Stimulated activated CD4-positive, alpha-beta T cell treated with anti-CD3 and anti-CD28 coated beads, TNF-alpha, amount 100 ng/mL, for 24 hours (primary cell): Measurements from ENCODE around the gene EPM2A.
"Not testable (repeated sequence)": the region's sequence is repeated elsewhere in the genome, so short reads cannot be mapped to it uniquely, and the experiment has no call there.

ENCODE experiments used
- DNase-seq, 3 experiments: peaks; one replicate each; pipeline ENCODE4 v3.0.0-alpha.2; 2020; ENCODE audit warnings: low read depth in 3 of 3

The EPM2A gene

DNA sequence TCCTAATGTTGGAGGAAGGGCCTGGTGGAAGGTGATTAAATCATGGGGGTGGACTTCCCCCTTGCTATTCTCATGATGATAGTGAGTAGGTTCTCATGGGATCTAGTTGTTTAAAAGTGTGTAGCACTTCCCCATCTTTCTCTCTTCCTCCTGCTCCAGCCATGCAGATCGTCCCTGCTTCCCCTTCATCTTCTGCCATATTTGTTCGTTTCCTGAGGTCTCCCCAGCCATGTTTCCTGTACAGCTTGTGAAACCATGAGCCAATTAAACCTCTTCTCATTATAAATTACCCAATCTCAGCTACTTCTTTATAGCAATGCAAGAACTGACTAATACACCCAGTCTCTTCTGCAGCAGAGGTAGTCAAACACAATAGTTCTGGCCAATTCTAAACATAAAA, 5.4 kb downstream of the EPM2A start:
- no peak for DNase-seq

GRCh38 chr6:145728444-145729385, 6.6 kb downstream of the EPM2A start:
- DNase-seq = no peak

- DNase-seq = no peak
Observed at GRCh38 chr6:145727817-145728388, 7.4 kb downstream of the EPM2A start.

GRCh38 chr6:145725570-145725969, 9.8 kb downstream of the EPM2A start:
- no peak for DNase-seq

GRCh38 chr6:145723646-145724045, 11.7 kb downstream of the EPM2A start:
- DNase-seq = no peak

DNA sequence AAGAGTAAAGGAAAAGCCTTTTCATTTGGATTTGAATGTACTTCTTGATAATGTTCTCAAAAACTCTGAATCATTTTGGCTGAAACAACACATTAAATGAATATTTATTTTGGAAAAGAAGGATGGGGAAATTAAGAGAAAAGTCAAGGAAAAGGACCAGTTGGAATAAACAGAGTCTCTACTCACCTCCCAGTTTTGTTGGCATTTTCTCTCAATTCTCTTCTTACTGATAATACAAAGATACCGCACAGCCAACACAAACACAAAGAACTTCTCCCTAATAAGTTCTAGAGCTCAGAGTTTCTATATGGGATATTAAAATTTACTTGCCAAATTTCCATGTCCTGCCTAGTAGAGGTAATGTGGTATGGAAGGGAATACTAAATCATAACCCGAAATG, 13.1 kb downstream of the EPM2A start:
- no peak for DNase-seq

DNA sequence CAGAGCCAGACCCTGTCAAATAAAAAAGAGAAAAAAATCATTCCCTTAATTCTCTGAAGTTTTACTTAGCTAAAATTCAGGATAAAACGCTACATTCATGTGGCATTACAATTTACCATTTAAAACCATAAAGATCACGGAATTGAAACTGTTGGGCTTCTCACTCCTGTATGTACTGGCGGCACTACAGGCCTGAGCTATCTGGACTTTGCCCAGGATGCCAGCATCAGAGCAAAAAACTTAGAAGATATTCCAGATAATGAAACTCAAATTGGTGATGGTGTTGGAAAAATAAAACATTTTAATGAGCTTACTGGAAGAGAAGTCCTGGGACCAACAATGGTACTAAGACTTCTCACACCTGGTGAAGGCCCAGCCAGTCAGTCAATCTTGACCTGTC, 14.2 kb downstream of the EPM2A start:
- DNase-seq = no peak

DNA sequence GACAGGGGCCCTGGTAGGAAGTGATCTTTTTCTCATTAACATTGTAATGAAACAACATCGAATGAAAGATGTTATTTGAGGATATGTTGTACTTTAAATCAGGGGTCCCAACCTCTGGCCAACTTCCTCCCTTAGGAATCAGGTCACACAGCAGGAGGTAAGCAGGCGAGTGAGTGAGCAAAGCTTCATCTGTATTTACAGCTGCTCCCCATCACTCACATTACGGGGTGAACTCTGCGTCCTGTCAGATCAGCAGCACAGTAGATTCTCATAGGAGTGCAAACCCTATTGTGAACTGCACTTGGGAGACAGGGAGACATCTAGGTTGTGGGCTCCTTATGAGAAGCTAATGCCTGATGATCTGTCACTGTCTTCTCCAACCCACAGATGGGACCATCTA, 19.9 kb downstream of the EPM2A start:
- DNase-seq = no peak

DNA sequence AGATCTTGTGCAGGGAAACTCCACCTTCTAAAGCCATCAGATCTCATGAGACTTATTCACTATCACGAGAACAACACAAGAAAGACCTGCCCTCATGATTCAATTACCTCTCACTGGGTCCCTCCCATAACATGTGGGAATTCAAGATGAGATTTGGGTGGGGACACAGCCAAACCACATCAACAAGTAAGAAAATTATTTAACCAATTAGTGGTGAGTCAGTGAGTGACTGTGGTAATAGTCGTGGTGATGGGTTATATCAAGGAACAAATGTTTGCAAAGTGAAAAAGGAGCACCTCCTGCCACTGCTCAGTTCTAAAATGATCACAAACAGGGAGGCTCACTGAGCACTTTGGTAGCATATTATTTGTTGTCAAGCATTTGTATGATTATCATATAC, 20.6 kb downstream of the EPM2A start:
- no peak for DNase-seq

GRCh38 chr6:145713773-145714172, 21.5 kb downstream of the EPM2A start:
- DNase-seq = no peak

DNA sequence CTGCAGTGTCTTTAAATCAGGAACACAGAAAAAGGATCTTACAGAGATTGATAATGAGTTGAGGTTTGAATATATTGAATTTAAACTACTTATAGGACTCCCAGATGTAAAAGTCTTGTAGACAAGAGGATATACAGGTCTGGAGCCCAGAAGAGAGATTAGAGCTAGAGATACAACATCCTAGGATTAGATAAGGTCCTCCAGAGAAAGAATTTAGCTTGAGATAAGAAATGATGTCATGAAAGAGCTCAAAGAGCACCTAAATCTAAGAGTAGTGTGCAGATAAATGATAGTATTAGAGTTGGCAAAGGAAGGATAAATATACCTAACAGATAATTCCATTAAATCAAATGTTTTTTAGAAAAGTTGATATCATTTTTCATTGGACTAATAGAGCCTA, 23.9 kb downstream of the EPM2A start:
- no peak for DNase-seq

DNA sequence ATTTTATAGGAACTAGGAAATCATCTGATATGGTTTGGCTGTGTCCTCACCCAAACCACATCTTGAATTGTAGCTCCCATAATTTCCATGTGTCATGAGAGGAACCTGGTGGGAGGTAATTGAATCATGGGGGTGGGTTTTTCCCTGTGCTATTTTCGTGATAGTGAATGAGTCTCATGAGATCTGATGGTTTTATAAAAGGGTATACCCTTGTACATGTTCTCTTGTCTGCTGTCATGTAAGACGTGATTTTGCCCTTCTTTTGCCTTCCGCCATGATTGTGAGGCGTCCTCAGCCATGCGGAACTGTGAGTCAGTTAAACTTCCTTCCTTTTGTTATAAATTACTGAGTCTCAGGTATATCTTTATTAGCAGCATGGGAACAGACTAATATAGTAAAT, 27.9 kb downstream of the EPM2A start:
- no peak for DNase-seq

GRCh38 chr6:145705561-145705960, 29.8 kb downstream of the EPM2A start:
- no peak for DNase-seq

DNA sequence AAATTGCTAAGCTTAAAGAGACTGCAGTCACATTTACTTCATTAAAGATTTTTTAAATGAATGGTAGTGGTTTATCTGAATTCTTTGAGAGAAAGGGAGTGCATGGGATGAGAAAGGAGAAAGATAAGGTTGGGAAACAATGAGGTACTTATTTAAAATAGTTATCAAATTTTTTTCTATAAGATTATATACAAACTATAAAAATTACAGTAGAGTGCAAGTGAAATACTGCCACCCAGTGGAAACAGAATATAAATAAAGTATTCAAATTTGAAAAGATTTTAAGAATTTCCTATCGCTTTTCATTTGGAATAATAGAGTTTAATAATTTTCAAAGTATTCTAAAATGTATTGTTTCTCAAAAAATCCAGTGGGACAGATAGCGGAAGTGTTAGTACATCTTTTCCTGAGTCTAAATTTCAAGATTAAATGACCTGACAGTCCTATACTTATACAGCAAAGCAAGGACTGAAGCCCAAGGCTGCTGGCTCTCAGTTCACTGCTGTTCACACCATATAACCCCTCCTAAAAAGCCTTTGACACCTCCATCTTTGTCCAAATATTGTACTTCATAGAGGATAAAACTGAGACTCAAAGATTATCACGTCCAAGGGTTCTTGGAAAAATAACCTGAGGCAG, 31.1 kb downstream of the EPM2A start:
- DNase-seq = no peak

GRCh38 chr6:145699462-145699861, 35.9 kb downstream of the EPM2A start:
- no peak for DNase-seq

DNA sequence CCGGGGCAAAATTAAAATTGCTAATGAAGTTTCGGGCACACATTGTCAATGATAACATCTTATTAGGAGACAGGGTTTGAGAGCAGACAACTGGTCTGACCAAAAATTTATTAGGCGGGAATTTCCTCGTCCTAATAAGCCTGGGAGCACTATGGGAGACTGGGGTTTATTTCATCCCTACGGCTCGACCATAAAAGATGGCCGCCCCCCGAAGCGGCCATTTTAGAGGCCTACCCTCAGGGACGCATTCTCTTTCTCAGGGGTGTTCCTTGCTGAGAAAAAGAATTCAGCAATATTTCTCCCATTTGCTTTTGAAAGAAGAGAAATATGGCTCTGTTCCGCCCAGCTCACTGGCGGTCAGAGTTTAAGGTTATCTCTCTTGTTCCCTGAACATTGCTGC, 37.9 kb downstream of the EPM2A start:
- DNase-seq = not testable (repeated sequence)

DNA sequence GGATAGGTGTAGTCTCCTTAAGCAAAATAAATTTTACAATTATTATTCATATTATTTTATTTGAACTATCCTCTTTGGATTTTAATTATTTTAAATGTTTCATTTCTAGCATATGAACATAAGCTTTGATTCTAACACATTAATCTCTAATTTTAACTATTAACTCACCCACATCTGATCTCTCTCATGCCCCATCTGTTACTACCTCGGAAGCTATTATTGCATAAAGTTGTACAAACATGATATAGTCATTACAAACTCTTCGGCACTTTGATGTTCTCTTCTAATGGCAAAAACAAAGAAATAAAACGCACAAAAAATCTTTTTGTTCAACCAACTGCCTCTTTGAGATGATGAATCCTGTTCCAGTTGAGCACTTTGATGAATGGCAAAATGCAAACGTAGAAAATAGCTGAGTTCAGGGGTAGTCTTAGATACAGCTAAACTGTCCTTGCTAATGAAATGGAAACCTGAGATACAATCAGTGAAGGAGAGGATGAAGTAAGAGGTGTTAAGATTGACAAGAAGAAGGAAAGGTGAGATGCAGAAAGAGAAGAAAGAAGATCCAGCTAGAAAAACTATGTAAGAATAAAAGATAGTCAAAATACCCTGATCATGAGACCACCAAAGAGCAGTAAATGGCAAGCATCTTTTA, 41.1 kb downstream of the EPM2A start:
- DNase-seq = no peak

DNA sequence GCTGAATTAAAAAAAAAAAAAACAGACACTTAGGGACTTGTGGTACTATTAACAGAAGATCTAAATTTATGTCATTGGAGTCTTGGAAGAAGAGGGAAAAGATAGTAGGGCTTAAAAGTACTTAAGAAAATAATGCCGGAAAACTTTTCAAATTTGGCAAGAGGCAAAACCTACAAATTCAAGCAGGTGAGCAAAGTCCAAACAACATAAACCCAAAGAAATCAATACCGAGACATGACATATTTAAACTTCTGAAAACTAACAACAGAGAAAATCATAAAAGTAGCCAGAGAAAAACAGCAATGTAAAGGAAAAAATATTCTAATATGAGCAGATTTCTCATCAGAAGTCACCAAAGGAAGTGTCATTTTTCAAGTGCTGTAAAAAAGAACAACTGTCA, 44.4 kb downstream of the EPM2A start:
- DNase-seq = no peak

DNA sequence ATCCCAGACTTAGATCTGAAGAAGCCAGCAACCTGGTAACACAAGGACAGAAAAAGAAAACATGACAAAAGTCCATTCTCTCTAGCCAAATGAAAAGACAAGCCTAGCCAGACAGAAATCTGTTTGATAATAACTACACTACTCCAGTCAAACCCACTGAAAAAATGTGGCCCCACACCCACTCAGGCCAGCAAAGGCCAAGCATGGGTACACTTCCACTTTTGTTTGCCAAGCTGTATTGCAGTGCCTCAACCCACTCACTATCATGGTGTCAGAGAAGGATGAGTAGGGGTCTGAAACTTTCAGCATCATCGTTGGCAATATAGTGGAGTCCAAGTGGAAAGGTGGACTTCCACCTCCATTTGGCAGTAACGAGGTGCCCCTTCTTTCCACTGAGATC, 45.8 kb downstream of the EPM2A start:
- DNase-seq = no peak

GRCh38 chr6:145688493-145688905, 46.8 kb downstream of the EPM2A start:
- no peak for DNase-seq

DNA sequence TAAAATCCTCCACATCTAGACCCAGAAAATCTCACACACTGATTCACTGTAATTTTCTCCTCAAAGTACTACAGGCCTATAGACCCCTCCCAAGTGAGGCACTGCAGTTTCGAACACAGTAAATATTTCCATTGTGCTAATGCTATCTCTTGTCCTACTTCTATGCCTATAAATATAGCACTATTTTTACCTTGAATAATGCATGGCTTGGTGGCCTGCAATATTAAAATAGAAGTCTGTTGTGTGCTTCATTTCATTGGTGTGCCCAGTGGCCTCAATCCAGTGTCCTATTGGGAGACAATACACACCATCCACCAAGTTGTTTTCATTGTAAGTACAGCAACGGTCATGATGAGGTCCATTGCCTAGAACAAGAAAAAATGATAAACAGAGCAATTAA, 49.4 kb downstream of the EPM2A start:
- DNase-seq = no peak

GRCh38 chr6:145681965-145682364, 53.4 kb downstream of the EPM2A start:
- DNase-seq = no peak
